HG03457 (cell line): Measurements from ENCODE around the gene LY86.
"Not testable (repeated sequence)": the region's sequence is repeated elsewhere in the genome, so short reads cannot be mapped to it uniquely, and the experiment has no call there.

Experiments used
- ATAC-seq: cut with Tn5 transposase; IDR thresholded peaks from one replicate; pipeline ENCODE4 v1.9.1; 2021; ENCODE audit warnings: moderate number of reproducible peaks; ENCODE audit not compliant: unreplicated experiment

The LY86 gene

GRCh38 chr6:6648692-6649343 lies 60.3 kb downstream of the LY86 start:
- ATAC-seq = no peak

DNA sequence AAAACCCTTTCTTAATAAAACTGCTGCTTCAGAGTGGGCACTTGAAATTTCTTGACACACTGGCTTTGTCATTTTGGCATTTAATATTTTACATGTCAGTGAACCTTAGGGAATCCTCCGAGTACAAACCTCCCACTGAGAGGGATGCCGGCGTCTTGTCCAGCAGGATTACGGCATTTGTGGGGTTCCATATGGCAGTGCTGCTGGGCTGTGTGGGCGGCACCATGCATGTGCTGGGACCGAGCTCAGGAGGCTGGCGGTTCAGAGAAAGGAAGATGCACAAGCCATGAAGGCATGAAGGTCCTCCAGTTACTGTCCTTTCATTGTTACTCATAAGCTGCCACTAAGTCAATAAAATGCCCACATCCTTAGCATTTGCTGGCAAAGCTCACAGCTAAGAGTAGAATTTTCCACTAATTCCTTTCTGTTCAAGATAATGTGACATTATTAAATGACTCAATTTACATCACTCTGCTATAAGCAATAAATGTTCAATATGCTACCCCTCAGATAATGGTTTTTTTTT lies 61.4 kb downstream of the LY86 start:
- ATAC-seq = no peak

- no peak for ATAC-seq
These were observed 62.3 kb downstream of the LY86 start for GRCh38 chr6:6650839-6651238.

- ATAC-seq = no peak
These were observed 62.8 kb downstream of the LY86 start for GRCh38 chr6:6651335-6651734.

- ATAC-seq = no peak
These were observed 64.4 kb downstream of the LY86 start for GRCh38 chr6:6652932-6653331.

DNA sequence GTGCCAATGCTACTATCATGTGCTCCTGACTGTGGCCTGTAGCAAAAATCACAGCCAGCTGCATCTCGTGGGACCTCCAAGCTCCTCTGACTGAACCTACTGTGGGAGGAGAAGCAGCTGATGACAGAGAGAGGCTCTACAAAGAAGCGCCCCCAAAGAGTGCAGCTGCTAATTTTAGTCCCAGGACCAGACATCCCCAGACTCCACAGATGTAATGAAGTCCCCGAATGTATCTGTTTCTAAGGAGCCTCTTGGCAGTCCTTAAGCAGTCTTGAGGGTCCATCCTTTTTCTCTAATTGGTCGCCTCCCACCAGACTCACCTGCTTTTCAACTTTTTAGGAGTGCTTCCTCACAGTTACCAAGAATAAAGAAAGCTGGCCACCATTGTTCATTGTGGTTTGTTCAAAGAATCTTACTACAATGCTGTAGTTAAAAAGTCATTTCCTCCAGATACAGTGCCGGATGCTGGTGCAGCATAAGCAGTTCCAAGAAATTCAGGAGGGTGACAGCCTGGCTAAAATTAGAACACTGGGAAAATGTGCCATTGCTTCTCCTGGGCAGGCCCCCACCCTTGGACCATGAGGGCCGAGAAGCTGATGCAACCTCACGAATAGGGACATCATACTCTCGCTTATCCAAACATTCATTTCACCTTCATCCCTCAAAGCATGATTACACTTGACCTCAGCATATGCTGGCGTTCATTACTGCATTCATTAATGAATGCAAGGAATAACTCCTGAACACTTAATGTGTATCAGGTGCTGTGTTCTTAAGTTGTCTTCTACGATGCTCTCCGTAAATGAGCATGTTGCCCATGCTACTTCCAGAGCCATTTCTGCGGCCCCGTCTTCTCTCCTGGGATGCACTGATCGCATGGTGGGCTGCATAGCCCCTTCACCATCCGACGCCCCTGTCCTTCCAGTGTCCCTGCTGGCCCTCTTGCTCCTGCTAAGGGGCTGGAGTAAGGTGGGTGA lies 66.4 kb downstream of the LY86 start:
- no peak for ATAC-seq

- ATAC-seq = no peak
These were observed 67.3 kb downstream of the LY86 start for GRCh38 chr6:6655805-6656251.

DNA sequence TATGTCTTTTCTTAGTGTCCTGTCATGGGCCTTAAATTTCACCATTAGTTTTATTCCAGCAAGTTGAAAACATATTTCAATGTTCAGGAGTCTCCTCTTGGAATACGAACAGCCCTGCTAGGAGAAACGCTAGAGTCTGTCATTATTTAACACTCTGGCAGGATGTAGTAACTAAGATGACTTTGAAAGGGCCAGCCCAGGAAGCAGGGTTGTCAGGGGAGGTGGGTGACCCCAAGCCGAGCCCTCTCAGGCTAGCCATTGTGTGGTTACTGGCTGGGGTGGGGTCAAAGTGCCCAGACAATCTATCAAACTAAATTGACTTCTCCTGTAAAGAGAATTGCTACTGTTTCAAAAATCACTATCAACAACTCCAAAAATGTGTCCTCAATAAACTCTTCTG lies 67.8 kb downstream of the LY86 start:
- no peak for ATAC-seq

DNA sequence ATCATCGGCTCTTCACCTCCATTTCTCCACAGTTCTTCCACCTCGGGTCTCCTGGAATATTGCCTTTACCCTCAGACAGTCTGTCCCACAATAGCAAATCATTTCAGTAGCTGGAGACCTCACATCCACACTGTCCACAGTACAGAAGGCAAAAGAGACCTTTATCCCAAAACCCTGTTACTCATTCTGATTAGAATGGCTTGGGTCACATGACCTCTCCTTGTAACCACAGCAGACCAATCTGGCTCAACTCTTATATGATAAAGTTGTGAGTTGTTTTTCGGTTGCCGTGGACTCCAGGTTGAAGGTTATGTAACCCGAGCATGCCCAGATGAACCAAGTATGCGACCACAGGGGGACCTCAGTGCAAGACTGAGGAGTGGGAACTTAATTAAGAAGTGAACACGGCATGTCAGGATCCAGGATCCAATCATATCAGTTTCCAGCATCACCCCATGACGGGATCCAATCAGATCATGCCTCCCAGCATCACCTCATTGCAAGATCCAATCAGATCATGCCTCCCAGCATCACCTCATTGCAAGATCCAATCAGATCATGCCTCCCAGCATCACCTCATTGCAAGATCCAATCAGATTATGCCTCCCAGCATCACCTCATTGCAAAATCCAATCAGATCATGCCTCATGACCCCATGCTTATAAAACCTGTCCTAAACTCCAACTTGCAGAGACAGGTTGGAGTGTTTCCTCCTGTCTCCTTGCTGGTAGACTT lies 68.7 kb downstream of the LY86 start:
- no peak for ATAC-seq

DNA sequence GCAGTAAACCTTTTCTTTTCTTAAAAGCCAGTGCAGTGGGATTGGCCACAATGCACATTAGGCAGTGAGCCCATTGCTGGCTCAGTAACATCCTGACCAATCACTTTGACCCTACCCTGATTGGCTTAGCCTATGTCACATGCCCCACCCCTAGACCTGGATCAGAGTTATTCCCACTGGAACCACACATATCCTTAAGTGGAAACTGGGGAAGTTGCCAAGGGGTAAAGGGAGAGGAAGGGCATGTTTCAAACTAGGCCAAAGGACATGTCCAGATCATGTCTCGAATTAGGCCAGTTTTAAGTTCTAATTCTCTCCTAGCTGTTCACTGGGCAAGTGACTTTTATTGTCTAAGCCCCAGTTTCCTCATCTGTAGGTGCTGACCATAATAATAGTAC lies 69.3 kb downstream of the LY86 start:
- no peak for ATAC-seq

- ATAC-seq = no peak
These were observed 71.2 kb downstream of the LY86 start for GRCh38 chr6:6659600-6660327.

- no peak for ATAC-seq
These were observed 72.0 kb downstream of the LY86 start for GRCh38 chr6:6660339-6661045.

- no peak for ATAC-seq
These were observed 72.7 kb downstream of the LY86 start for GRCh38 chr6:6661191-6661590.

DNA sequence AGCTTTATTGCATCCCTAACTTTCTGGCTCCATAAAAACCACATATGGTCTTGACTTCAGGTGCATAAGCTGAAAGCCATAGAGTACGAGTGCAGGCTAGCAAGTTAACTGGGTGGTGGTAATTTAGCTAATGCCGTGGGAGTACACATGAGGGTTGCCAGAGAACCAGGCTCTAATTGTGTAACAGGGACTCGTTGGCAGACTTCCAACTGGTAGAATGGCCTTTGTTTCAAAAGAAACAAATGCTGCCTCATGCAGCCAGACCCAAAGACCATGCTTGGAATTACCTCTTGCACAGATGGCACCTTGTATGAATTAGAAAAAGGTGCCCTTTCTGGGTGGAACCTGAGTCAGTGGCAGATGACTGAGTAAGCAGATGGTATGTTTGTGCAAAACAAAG lies 73.2 kb downstream of the LY86 start:
- ATAC-seq = no peak

DNA sequence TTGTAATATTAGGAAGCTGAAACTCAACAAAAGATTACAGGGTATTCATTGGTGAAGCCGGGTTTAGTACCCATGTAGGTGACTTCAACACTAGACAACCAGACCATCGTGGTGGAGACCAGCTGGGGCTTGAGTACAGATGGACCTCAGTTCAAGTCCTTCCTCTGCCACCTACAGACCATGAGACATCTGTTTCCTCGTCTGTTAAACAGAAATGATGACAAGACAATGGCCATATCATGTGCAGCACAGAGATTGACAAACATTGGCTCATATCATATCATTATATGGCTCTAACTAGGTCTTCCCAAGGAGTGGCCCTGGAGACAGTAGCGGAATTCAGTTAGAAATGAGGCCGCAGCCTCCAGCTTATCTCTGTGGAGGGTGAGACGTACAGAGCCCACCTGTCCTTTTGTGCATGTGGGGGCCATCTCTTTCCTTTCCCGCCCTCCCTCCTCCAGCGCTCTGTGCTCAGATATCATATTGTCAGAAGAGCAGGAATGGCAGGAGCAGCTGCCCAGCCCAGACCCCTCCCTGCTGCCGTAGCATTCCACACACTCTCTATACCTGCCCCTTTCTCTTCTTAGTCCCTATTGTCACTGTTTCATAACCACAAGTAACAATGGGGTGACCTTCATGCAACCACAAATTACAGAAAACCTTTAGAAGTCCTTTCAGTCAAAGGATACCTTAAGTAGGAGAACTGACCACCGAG lies 75.1 kb downstream of the LY86 start:
- ATAC-seq = no peak

DNA sequence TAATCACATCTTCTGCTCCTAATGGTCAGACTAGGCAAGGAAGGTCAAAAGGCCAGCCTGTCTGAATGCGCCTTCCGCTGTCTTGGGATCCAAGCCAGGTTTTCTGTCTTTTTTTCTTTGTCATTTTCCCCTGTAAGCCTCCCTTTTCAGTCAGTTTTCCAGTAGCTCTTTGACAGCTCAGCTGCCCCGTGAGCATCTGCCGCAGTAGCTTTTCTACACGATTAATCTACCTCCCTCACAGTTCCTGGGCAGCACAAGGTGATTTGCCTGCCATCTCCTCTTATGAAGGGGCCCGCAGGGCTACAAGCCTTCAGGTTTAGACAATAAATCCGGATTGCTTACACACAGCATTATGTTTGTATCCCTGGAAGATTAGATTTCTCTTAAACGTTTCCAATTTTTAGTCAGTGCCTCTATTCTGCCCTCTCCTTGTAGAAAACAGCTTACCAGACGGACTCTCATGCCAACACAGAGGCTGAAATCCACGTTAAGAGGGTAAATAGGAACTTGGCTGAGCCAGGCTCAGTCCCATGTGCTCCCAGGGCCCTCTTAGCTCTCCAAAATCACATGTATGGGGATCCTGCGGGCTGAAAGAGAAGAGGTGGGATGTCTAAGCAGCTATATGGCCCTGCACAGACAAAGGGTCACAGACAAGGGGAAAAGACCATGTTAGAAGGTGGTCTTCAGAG lies 77.2 kb downstream of the LY86 start:
- ATAC-seq = no peak

DNA sequence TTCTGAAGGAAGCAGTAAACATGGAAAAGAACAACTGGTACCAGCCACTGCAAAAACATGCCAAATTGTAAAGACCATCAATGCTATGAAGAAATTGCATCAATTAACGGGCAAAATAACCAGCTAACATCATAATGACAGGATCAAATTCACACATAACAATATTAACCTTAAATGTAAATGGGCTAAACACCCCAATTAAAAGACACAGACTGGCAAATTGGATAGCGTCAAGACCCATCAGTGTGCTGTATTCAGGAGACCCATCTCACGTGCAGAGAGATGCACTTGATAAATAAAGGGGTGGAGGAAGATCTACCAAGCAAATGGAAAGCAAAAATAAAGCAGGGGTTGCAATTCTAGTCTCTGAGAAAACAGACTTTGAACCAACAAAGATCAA lies 81.6 kb downstream of the LY86 start:
- ATAC-seq = not testable (repeated sequence)

DNA sequence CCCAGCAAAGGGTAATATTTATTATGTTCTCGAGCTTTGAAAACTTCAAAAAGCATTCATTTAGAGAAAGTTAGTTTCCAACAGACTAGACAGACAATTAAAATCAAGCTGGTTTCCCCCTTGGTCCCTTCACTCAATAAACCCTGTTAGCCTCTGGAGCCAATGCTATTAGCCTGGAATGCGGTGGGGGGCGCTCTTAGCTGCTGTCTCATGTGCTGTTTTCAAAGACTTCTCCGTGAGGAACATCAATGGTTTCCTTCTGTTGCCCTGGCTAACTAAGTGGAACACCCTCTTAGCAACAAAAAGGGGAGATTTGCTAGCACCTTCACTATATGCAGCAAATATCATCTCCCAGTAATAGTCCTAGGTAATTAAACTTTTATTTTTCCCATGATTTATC lies 86.4 kb downstream of the LY86 start:
- no peak for ATAC-seq
